RWPE1 (cell line): Measurements from ENCODE around the gene ABCG4.
A peak's percentile ranks its signal among the peaks of the same experiment; 100 is the strongest.
"Not testable (repeated sequence)": the region's sequence is repeated elsewhere in the genome, so short reads cannot be mapped to it uniquely, and the experiment has no call there.

Experiments used
- CTCF ChIA-PET: fragments of 350-600 bp; sonication (Branson Sonifier 250); formaldehyde crosslinking; extraction: SDS; loops from one replicate; lab custom pipeline; 2021; lab: Yijun Ruan, JAX
- POLR2A ChIA-PET: fragments of 400-600 bp; formaldehyde crosslinking; extraction: SDS; loops from one replicate; lab custom pipeline; 2020; ENCODE audit warnings: antibody characterized with exemption; ENCODE audit not compliant: low non-redundant PET; lab: Yijun Ruan, JAX
- DNase-seq: peaks from one replicate; pipeline ENCODE4 v3.0.0; 2012; ENCODE audit warnings: low spot score
- H3K27ac ChIP-seq: fragments of 450-650 bp; 2 replicates; pipeline ENCODE4 v1.5.1; 2017
- CTCF ChIP-seq: fragments of 450-650 bp; conservative IDR thresholded peaks from 2 replicates; pipeline ENCODE4 v1.5.1; 2017; ENCODE audit warnings: low read depth, mild to moderate bottlenecking

ABCG4 gene

GRCh38 chr11:119121008-119121810 lies 27.6 kb upstream of the ABCG4 start, which contains the start of gene HINFP:
Gene HINFP (plus strand): TSS chr11:119121580. CDS start chr11:119126945, 5,365 bp downstream.
- peak within 1 kb of the TSS; percentile 82 for H3K27ac ChIP-seq
- POLR2A ChIA-PET, result interaction anchor here (0.6 kb wide), 1 partner anchor 1997 kb away, joined by 3 read pairs; no protein-coding TSS in a partner anchor
- no peak for TF ChIP-seq CTCF
- DNase-seq, result peak; percentile 97
- CTCF ChIA-PET, result interaction anchor here (0.7 to 1.3 kb wide), 2 partner anchors 13 to 26 kb away, joined by 3 to 10 read pairs; a partner anchor contains a TSS

GRCh38 chr11:119121811-119122124 lies 27.1 kb upstream of the ABCG4 start:
- DNase-seq, result no peak
- no peak for TF ChIP-seq CTCF
- ChIA-PET POLR2A (interaction anchor here (0.6 kb wide), 1 partner anchor 1997 kb away, joined by 3 read pairs; no protein-coding TSS in a partner anchor), CTCF (interaction anchor here (0.5 to 1.3 kb wide), 2 partner anchors 27 to 30 kb away, joined by 3 to 10 read pairs; a partner anchor contains a TSS)
- peak overlapping the region; percentile 82 for H3K27ac ChIP-seq

GRCh38 chr11:119125821-119126220 lies 23.0 kb upstream of the ABCG4 start:
- POLR2A ChIA-PET, result no interaction called here
- CTCF ChIA-PET, result no interaction called here
- no peak for TF ChIP-seq CTCF

GRCh38 chr11:119126675-119127268 lies 22.1 kb upstream of the ABCG4 start:
- CTCF ChIA-PET, result no interaction called here
- POLR2A ChIA-PET, result no interaction called here

More at GRCh38 chr11:119125821-119126220, 23.0 kb upstream of the ABCG4 start:
- DNase-seq, result no peak
- H3K27ac ChIP-seq, result no peak overlapping the region

GRCh38 chr11:119130662-119131061 lies 18.2 kb upstream of the ABCG4 start:
- no peak overlapping the region for H3K27ac ChIP-seq
- DNase-seq, result no peak
- no peak for TF ChIP-seq CTCF
- CTCF ChIA-PET, result interaction anchor here (0.7 kb wide), 1 partner anchor 56 kb away, joined by 3 read pairs; no protein-coding TSS in a partner anchor
- POLR2A ChIA-PET, result no interaction called here

More at GRCh38 chr11:119126675-119127268, 22.1 kb upstream of the ABCG4 start:
- H3K27ac ChIP-seq, result peak overlapping the region; percentile 55
- TF ChIP-seq CTCF, result no peak
- DNase-seq, result no peak

GRCh38 chr11:119134389-119134978 lies 14.4 kb upstream of the ABCG4 start:
- ChIA-PET POLR2A (no interaction called here), CTCF (interaction anchor here (0.5 to 1.3 kb wide), 6 partner anchors 8 to 1009 kb away, joined by 3 to 8 read pairs (median 4); no protein-coding TSS in a partner anchor)
- H3K27ac ChIP-seq, result peak overlapping the region; percentile 6; the same call in 1 of the 2 replicates
- DNase-seq, result no peak
- peak; percentile 37; the same call in 1 of the 2 replicates for TF ChIP-seq CTCF

- H3K27ac ChIP-seq, POLR2A ChIA-PET, CTCF ChIA-PET, DNase-seq: not testable (repeated sequence)
These were observed 9.6 kb upstream of the ABCG4 start for GRCh38 chr11:119139276-119139675.
